HUES6 (cell line): ENCODE measurements around the gene AIPL1.

ENCODE experiments used
- H3K27ac ChIP-seq: 2 replicates; pipeline ENCODE4 v1.7.0; 2013; ENCODE audit warnings: low read depth, mild to moderate bottlenecking, low read length, inconsistent platforms
- H3K27me3 ChIP-seq: 2 replicates; pipeline ENCODE4 v1.6.1; 2013; ENCODE audit warnings: low read length; ENCODE audit not compliant: control insufficient read depth, insufficient read depth
- H3K36me3 ChIP-seq: 2 replicates; pipeline ENCODE4 v1.6.1; 2013; ENCODE audit warnings: low read length; ENCODE audit not compliant: control insufficient read depth, insufficient read depth
- H3K4me1 ChIP-seq: 2 replicates; pipeline ENCODE4 v1.6.1; 2013; ENCODE audit warnings: low read length; ENCODE audit not compliant: control insufficient read depth, insufficient read depth
- H3K4me3 ChIP-seq: 2 replicates; pipeline ENCODE4 v1.5.1; 2013; ENCODE audit warnings: low read depth, low read length
- H3K9ac ChIP-seq: one replicate; pipeline ENCODE4 v1.6.1; 2013; ENCODE audit warnings: mild to moderate bottlenecking, low read length
- H3K9me3 ChIP-seq: 2 replicates; pipeline ENCODE4 v1.6.1; 2013; ENCODE audit warnings: low read depth, low read length; ENCODE audit not compliant: control insufficient read depth, insufficient read depth

AIPL1 gene

DNA sequence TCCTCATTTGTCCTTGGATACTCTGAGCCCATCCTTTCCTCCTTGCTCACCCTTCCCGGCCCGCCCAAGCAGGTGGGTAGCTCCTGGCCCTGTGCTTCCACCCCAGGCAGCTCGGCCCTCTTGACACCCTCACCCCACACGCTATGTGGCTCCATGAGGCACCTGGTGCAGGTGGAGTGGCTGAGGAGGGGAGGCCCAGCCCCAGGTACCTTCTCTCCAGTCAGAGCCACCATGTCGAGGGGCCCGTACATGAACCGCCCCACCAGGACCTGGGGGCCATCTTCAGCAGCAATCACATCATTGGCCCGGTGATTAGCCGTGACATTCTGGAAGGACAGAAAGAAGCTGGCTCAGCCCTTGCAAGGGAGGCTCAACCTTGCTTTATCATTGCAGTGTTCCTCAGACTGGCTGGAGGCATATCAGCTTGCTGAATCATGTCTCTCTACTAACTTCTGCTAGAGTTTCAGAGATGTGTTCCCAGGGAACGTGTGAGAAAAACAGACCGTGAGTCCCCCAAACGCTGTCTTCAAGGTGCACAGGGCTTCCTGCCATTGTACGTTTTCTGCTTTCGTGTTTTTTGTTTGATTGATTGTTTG, 29.6 kb upstream of the AIPL1 start:
- Histone ChIP-seq H3K9ac (no peak overlapping the region), H3K27me3 (no peaks in the 10 kb centered on the region), H3K9me3 (peaks cover 9% of the 10 kb centered on the region), H3K4me3 (no peak overlapping the region), H3K4me1 (peaks cover 23% of the 10 kb centered on the region), H3K36me3 (no peaks in the 10 kb centered on the region), H3K27ac (no peak overlapping the region)

- no peak overlapping the region for H3K27ac ChIP-seq
- H3K9ac ChIP-seq: no peak overlapping the region
- H3K4me1 ChIP-seq: peaks cover 23% of the 10 kb centered on the region
- peaks cover 4% of the 10 kb centered on the region; the same call in 1 of the 2 replicates for H3K27me3 ChIP-seq
- peaks cover 9% of the 10 kb centered on the region for H3K9me3 ChIP-seq
- no peak overlapping the region for H3K4me3 ChIP-seq
- no peaks in the 10 kb centered on the region for H3K36me3 ChIP-seq
Measured at GRCh38 chr17:6463616-6464445, 28.9 kb upstream of the AIPL1 start.

DNA sequence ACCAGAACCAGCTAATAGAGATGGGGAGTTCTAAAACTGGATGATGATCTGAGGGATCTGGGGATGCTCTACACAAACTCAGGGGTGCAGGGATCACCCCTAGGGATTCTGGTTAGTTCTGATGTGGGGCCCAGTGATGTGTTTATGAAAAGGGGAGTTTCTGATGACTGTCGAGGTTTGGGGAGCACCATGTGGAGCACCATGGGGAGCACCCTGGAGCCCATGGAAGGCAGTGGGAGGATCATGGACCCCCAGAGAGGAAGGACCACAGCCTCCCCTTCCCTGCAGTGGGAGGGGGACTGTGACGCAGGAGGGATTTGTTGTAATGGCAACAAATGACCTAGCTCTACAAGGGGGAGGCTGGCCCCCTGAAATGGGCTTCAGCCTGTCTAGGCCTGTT, 27.8 kb upstream of the AIPL1 start:
- Histone ChIP-seq H3K9me3 (peaks cover 8% of the 10 kb centered on the region), H3K9ac (no peak overlapping the region), H3K27ac (no peak overlapping the region), H3K4me3 (no peak overlapping the region), H3K4me1 (peaks cover 23% of the 10 kb centered on the region), H3K27me3 (peaks cover 6% of the 10 kb centered on the region; the same call in 1 of the 2 replicates), H3K36me3 (no peaks in the 10 kb centered on the region)

DNA sequence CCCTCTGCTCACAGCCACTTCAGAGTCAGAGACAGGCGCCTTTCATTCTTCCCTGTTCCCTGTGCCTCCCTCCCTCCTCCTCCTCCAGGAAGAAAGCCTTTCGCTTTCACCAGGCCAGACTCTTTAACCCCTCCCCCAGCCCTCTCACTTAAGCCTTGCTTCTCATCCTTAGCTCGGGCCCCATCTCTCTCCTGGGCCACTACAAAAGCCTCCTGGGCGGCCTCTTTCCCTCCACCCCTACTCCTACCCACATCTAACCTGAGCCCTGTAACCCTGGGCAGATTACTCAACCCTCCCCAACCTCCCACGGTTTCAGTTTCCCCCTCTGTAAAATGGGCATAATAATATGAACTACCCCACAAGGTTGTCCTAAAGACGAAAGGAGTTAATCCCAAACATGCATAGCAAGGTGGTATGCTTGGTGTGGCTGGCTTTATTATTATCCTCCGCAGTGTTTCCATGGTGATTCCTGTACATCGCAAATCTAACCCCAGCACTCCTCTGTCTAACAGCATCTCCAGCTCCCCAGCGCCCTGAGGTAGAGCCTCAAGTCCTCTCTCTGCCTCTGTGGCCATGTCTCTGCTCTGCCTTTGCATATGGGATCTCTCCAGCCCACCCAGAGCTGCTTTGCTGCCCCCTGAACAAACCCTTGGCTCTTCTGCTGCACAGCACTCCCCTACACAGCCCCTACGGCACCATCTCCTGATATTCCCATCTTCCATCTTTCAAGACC, 27.0 kb upstream of the AIPL1 start:
- no peak overlapping the region for H3K9ac ChIP-seq

GRCh38 chr17:6461246-6461645, 26.3 kb upstream of the AIPL1 start:
- peaks cover 6% of the 10 kb centered on the region; the same call in 1 of the 2 replicates for H3K27me3 ChIP-seq
- H3K9ac ChIP-seq: no peak overlapping the region
- H3K4me3 ChIP-seq: no peak overlapping the region
- no peak overlapping the region for H3K27ac ChIP-seq
- H3K4me1 ChIP-seq: peaks cover 33% of the 10 kb centered on the region
- no peaks in the 10 kb centered on the region for H3K36me3 ChIP-seq
- no peaks in the 10 kb centered on the region for H3K9me3 ChIP-seq

More for the DNA sequence above, 27.0 kb upstream of the AIPL1 start:
- Histone ChIP-seq H3K4me1 (peaks cover 27% of the 10 kb centered on the region), H3K4me3 (no peak overlapping the region), H3K9me3 (peaks cover under 1% of the 10 kb centered on the region; the same call in 1 of the 2 replicates), H3K36me3 (no peaks in the 10 kb centered on the region), H3K27me3 (peaks cover 6% of the 10 kb centered on the region; the same call in 1 of the 2 replicates), H3K27ac (no peak overlapping the region)

DNA sequence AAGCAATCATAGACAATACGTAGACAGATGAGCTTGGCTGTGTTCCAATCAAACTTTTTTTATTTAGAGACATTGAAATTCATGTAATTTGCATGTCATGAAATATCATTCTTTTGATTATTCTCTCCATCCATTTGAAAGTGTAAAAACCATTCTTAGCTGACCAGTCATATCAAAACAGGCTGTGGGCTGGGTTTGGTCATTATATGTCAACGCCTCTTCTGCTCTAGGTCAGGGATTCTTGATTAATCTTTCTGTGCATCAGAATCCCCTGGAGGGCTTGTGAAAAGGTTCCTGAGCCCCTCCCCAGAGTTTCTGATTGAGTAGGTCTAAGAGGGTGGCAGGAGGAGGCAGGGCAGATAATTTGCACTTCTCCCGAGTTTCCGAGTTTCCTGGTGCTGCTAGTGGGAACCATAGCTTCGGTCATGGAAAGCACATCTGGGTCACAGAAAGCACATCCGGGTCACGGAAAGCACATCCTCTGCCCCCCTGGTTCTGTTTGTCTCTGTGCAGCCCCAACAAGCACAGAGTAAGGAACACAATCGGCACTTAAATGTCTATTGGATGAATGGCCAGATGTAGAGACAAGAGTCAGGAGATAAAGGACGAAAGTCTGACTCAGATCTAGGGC, 25.7 kb upstream of the AIPL1 start:
- no peaks in the 10 kb centered on the region for H3K36me3 ChIP-seq
- H3K9ac ChIP-seq: no peak overlapping the region
- H3K27ac ChIP-seq: no peak overlapping the region
- H3K9me3 ChIP-seq: no peaks in the 10 kb centered on the region
- H3K4me1 ChIP-seq: peaks cover 35% of the 10 kb centered on the region
- H3K4me3 ChIP-seq: no peak overlapping the region
- H3K27me3 ChIP-seq: peaks cover 6% of the 10 kb centered on the region; the same call in 1 of the 2 replicates

GRCh38 chr17:6458460-6458950, 23.6 kb upstream of the AIPL1 start:
- Histone ChIP-seq H3K4me3 (no peak overlapping the region), H3K27ac (no peak overlapping the region), H3K27me3 (peaks cover 16% of the 10 kb centered on the region), H3K4me1 (peaks cover 45% of the 10 kb centered on the region), H3K9ac (no peak overlapping the region), H3K9me3 (no peaks in the 10 kb centered on the region), H3K36me3 (no peaks in the 10 kb centered on the region)

- Histone ChIP-seq H3K27ac (no peak overlapping the region), H3K4me1 (peaks cover 47% of the 10 kb centered on the region)
Measured at GRCh38 chr17:6457688-6458459, 23.0 kb upstream of the AIPL1 start.

DNA sequence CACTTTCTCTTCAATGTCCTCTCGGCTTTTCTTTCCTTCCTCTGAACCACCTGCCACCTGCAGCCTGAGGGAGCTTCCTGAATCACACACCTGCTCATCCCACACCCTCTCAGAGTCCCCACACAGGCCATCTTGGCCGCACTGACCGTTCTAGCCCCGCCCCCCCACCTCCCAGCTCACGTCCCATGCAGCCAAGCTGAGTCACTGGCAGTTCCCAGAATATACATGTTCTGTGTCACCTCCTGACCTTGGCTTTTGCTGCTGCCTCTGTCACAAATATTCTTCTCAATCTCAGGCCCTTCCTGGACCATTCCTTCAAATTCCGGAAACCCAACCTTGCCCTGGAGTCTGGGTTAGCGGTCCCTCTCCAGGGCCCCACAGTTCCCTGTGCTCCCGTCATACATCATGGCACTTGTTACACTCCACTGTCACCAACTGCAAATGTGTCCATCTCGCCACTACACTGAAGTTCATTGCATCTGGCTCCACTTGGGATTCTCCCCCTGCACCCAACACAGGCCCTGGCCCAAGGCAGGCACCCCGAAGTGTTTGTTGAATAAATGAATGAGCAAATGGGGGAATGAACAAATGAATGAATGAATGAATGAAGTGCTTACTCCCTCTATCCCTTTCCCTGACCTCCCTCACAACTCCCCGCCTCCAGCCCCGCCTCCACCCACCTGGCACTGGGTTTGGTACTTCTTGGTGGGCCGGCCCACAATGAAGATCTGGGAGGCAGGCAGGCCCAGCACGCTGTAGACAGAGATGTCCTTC, 22.2 kb upstream of the AIPL1 start:
- Histone ChIP-seq H3K9ac (no peak overlapping the region), H3K27me3 (peaks cover 16% of the 10 kb centered on the region)

More at GRCh38 chr17:6457688-6458459, 23.0 kb upstream of the AIPL1 start:
- Histone ChIP-seq H3K9ac (no peak overlapping the region), H3K27me3 (peaks cover 16% of the 10 kb centered on the region), H3K36me3 (no peaks in the 10 kb centered on the region), H3K4me3 (no peak overlapping the region), H3K9me3 (no peaks in the 10 kb centered on the region)

More for the DNA sequence above, 22.2 kb upstream of the AIPL1 start:
- Histone ChIP-seq H3K4me1 (peaks cover 50% of the 10 kb centered on the region), H3K27ac (no peak overlapping the region), H3K36me3 (0 out of 2 replicates have a peak, but pooled peaks cover 3% of the 10 kb centered on the region), H3K9me3 (no peaks in the 10 kb centered on the region), H3K4me3 (no peak overlapping the region)
